HG03571 (cell line): Measurements from ENCODE around the gene PRKAA2.
"Not testable (repeated sequence)": the region's sequence is repeated elsewhere in the genome, so short reads cannot be mapped to it uniquely, and the experiment has no call there.

Experiments used
- ATAC-seq: cut with Tn5 transposase; IDR thresholded peaks from one replicate; pipeline ENCODE4 v1.9.1; 2021; ENCODE audit not compliant: unreplicated experiment

The PRKAA2 gene

DNA sequence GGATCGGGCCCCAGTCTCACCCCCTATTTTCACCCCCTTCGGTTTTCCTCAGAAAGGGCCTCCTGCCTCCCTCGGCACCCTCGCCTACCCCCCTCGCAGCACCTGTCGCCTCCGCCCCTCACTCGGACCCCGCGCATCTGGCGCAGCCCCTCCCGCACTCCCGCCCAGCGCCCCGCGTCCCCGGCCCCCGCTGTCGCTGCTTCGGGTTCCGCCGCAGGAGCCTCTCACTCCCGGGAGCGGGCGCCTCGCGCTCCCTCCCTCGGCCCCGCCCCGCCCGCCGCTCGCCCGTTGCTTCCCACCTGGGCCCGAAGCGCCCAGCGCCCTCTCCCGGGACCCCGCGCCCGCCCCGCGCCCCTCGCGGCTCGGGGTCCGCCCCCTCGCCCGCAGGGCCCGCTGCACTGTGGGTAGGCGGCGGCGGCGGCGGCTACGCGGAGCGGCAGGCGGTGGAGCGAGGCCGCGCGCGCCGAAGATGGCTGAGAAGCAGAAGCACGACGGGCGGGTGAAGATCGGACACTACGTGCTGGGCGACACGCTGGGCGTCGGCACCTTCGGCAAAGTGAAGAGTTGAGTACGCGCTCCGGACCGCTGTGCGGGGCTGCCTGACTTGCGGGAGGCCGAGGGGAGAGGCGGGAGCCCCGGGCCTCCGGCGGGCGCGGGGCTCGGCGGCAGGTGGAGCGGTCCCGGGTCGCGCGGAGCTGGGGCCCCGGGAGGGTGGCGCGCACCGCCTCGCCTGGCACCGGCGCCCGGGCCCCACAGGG is at the start of gene PRKAA2:
PRKAA2 (plus strand) TSS at position 396 of the 758 bp plus-strand sequence; CDS start at position 470, 74 bp downstream.
- no peak for ATAC-seq

DNA sequence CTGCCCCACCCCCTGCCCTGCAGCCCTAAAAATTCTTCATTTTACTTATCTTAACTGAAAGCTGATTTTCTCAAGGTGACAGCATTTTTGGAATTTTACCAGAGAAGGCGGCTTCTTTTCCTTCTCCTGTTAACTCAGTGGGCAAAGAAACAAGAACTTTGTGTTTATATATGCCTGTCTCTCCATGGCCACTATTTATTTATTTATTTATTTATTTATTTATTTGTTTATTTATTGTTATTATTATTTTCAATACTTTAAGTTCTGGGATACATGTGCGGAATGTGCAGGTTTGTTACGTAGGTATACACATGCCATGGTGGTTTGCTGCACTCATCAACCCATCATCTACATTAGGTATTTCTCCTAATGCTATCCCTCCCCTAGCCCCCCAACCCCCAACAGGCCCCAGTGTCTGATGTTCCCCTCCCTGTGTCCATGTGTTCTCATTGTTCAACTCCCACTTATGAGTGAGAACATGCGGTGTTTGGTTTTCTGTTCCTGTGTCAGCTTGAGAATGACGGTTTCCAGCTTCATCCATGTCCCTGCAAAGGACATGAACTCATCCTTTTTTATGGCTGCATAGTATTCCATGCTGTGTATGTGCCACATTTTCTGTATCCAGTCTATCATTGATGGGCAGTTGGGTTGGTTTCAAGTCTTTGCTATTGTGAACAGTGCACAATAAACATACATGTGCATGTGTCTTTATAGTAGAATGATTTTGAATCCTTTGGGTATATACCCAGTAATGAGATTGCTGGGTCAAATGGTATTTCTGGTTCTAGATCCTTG is 49.5 kb upstream of the PRKAA2 start:
- not testable (repeated sequence) for ATAC-seq

DNA sequence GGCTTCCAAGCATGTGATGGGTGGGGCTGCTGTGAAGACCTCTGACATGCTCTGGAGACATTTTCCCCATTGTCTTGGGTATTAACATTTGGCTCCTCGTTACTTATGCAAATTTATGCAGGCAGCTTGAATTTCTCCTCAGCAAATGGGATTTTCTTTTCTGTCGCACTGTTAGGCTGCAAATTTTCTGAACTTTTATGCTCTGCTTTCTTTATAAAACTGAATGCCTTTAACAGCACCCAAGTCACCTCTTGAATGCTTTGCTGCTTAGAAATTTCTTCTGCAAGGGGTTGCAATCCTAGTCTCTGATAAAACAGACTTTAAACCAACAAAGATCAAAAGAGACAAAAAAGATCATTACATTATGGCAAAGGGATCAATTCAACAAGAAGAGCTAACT is 35.0 kb upstream of the PRKAA2 start:
- not testable (repeated sequence) for ATAC-seq

DNA sequence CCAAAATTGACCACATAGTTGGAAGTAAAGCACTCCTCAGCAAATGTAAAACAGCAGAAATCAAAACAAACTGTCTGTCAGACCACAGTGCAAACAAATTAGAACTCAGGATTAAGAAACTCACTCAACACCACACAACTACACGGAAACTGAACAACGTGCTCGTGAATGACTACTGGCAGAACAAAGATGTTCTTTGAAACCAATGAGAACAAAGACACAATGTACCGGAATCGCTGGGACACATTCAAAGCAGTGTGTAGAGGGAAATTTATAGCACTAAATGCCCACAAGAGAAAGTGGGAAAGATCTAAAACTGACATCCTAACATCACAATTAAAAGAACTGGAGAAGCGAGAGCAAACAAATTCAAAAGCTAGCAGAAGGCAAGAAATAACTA is 34.3 kb upstream of the PRKAA2 start:
- not testable (repeated sequence) for ATAC-seq

DNA sequence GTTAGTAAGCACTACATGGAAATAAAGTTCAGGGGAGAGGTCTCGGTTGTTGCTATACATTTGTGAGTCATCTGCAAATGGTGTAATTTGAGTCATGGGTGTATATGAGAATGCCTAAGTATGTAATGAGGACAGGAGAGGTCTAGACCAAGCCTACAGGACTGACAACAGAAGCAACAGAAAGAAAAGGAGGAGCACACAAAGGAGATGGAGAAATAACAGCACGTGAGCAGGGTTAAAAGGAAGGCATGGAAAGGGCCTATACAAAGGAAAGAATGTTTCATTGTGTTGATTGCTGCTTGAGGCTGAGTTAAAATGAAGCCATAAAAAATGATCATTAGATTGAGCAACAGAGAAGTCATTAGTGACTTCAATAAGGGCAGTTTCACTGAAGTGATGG is 28.0 kb upstream of the PRKAA2 start:
- no peak for ATAC-seq

DNA sequence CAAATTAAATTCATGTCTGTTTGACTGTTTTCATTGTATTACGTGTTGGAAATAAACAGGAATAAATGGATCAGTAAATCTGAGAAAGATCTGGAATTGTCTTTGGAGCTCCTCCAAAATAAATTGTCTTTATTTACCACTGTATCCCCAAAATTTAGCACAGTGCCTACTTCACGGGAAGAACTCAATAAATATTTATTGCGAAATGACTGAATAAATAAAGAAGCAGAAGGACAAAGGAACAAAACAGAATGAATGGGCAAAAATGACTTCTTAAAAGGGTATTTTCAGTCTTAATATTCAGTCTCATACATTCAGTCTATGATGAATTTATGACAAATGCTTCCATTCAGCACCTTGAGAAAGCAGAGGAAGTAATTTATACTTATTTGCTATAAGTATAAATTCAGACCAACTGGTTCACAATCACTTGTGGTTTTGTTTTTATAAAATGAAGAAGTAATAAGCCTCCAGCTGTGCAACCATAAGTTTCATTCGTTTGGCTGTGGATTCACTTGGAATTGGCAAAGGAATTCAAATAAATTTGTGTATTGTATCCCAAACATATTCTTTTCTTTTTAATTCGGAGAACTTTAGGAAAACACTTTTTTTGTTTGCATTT is 19.2 kb upstream of the PRKAA2 start:
- no peak for ATAC-seq

DNA sequence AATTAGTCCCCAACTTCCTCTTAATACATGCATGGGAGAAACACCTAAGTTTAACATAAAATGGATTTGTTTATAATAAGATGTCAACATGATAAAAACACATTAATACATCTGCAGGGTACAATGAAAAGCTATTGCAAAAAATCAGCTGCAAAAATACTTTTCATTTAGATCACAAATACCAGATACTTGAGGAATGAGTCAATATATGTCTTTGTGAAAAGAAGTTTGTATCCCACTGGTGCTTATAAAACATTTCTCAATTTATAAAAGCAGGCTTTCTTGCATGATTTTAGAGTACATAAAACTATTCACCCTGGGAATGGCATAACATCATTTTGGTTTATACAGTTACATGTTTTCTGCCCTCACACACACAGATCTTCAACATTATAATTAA is 18.6 kb upstream of the PRKAA2 start:
- ATAC-seq = no peak

DNA sequence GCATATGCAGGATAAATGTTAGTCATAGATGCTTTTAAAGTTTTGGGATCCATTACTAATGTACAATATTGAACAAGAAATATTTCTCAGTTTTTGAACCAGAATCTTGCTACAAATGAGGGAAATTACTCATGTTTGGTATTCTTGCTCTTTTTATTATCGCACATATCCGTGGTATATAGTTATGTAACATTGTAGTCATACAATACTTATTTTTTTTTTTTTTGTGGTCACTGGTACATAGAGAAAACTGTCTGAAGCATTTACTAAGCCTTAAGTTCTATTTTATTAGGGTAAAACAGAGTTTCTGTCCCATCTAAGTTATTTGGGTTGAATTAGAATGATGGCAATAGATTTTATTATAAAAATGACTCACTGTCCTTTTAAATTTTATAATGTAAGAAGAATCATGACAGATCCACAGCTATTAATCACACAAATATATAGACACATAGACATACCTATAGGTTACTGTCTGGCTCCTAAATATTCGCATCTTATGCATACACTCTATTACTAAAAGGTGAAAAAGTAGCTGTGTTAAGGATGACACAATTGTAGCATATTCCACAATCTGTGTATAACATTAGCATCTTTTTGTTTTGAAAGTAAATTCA is 18.0 kb upstream of the PRKAA2 start:
- no peak for ATAC-seq

DNA sequence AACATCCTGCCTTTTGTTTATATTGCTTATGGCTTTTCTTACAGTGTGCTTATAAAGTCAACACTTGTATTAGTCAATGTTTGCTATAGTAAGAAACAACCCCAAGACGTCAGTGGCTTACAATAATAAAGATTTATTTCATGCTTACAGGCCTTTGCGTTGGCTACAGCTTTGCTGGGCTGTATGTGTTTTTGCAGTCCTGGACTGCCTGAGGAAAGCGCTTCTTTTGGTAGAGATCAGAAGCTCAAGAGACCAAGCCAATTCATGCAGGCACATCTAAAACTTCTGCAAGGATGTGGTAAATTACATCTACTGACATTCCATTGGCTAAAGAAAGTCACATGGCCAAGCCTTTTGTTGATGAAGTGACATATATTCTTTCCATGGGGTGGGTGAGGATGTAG is 17.5 kb upstream of the PRKAA2 start:
- ATAC-seq = no peak

DNA sequence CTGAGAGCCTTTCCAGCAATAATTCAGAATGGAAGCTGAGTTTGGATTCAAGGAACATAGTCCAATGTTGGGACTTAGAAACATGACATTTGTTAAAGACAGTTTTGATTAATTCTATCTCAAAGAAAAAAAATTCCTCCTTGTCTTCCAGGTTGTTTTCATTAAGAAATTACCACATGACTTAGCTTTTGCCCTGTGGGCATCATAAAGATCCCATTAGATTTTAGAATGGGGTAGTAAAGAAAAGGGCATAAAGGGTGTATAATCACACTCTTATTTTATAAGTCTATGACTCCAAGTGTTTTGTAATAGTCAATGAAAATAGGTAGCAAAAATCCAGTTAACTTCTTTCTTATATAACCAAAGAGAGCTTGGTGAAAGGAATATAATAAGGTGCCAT is 14.3 kb upstream of the PRKAA2 start:
- no peak for ATAC-seq

DNA sequence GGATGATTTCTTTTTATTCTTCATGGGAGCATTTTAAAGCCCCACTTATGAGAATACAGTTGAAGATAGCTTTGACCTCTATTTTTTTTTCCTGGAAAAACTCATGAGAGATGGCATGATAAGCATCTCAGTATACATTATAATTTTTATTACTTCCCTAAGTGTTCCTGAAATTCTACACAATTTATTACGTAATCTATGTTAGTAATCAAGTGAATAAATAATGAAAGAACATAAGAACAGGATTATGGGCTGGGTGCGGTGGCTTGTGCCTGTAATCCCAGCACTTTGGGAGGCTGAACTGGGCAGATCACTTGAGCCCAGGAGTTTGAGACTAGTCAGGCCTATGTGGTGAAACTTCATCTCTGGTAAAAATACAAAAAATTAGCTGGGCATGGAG is 13.2 kb upstream of the PRKAA2 start:
- no peak for ATAC-seq

DNA sequence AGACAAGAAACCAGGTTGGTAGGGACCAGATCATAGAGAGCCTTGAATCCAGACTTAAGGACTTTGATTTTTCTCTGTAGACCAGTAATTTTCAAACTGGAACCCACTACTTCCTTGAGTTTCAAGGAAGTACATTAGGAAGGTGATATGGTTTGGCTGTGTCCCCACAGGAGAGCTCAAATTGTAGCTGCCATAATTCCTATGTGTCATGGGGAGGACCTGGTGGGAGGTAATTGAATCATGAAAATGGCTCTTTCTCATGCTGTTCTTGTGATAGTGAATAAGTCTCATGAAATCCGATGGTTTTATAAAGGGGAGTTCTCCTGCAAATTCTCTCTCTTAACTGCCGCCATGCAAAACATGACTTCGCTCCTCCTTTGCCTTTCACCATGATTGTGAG is 10.1 kb upstream of the PRKAA2 start:
- ATAC-seq = no peak

DNA sequence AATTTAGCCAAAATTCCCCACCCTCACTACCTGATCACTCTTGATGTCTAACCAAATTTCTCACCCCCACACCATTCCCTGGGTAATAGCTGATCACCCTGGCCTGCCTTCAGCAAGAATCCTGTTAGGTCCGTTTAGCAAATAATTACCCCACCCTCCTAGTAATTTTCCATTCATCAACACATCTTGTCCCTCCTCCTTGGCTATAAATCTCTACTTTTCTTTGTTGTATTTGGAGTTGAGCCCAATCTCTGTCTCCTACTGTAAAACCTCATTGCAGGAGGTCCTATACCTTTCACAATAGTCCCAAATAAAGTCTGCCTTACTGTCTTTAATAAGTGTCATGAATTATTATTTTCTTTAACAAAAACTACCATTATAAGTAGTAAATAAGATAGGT is 6.9 kb upstream of the PRKAA2 start:
- ATAC-seq = no peak

DNA sequence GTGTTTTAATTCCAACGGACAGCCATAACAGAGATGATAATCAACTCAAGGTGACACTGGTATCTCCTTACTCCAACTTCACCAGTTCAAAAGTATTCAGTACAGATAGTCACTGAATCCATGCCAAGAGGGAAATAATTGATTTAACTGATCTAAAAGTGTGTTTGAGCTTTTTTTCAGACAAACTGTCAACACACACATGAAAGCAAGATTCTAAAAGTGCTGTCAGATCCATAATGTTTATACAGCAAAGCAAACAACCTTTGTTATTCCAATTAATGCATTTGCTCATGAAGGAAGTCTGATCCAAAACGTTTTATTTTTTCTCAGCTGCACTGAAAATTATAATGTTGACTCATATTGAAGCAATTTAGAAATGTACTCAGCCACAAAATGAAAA is 5.9 kb upstream of the PRKAA2 start:
- no peak for ATAC-seq

DNA sequence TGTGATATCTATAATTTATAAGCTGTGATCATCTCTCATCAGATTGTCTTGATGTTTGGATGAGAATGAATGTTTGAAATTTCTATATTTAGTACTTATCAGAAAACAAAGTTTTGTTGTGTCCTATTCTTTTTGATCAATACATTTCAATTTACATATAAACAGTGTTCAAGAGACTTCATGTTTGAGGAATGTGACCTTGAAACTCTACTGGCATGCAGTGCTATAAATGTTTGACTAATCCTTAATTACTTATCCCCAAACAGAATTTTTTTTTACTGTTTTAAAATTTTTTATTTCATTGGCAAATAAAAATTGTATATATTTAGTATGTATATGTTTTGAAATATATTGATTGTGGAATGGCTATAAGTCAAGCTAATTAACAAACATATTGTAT is 1.5 kb upstream of the PRKAA2 start:
- no peak for ATAC-seq

DNA sequence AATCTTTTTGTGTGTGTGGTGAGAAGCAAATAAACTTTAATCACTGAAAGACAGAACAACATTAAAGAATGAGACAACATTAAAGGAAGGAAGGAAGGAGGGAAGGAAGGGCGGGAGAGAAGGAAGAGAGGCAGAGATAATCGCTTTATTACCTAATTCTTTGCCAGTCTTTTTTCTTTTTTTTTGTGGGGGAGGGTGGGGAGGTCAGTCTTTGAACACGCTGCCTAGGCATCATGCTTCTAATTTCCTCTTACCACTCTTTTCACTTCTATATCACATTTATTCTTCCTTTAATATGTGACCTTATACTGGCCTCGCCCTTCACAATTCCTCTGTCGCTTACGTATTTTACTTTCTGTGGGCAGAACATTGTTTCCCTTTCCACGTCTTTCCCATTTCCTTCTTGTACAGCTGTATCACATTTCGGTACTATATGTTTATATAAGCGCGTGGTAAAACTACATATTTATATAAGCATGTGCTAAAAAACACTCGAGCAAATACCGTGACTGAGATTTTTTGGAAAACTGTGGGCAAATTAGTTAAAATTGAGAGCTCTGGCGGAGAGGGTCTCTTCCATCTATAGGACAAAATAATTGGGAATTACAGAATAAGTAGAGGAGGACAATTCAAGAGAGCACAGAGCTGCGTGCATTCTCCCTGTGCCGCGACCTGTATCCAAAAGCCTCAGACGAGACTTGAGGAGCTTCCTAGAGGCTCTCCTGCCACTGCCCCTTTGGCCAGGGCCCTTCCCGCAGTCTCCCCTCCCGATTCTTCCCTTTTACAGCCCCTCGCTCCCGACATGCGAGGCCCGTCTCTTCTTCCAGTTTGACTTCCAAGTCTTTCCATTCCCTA is 823 bp upstream of the PRKAA2 start:
- ATAC-seq = no peak

DNA sequence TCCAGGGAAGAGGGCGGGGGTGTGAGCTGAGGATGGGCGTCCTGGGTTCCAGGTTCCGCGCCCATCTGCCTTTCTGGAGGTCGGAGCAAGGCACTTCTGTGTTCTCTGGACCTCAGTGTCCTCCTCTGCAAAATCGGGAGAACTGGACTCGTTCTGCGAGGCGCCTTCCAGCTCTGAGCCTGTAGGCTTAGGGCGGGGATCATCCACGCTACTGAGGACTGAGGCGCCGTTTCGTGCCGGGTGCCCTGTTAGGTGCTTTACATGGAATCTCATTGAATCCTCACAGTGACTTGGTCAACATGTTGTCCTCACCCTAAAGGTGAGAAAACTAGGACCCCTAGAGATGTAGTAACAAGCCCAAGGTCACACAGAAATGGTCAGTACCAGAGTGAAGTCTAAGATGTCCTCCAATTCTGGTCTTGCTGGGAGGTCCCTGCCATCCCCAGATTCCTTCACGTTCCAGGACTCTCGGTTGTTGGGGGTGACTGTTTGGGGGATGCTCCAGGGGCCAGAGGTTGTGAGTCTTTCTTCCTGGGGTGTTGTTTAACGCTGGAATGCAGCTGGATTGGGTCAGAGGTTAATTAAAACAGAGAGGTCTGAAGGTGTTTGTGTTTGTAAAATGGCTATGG is 677 bp downstream of the PRKAA2 start:
- no peak for ATAC-seq

DNA sequence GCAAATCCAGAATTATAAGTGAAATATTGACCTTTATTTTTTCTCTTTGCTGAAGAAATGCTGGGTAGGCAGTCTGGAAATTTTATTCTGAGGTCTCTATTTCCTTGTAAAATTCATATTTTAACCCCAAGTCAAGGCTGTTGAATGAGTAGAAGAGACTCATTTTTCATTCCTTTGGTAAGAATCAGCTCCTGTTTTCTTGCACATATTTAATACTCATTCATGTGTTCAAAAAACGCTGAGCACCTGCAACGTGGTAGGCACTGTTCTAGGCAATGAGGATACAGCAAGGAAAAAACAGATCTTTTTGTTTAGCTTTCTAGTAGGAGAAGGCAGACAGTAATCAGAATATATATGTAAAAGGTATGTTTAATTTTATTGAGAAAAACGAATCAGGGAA is 1.5 kb downstream of the PRKAA2 start:
- no peak for ATAC-seq

DNA sequence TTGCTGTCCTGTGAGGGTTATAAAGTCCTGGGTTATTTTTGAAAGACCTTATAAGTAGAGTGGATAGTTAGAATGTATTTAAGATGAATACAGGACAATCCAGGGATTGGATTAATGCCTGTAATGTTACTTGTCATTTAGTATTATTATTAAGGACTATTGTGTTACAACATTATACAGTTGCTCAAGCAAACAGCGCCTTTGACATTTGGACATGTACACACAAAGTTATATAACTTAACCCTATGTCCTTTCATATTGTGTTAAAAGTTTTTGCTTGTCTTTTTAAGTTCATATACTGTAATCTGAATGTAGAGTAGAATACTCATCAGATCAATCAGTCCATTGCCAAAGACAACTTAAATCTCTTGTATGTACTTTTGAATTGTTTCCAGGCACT is 2.0 kb downstream of the PRKAA2 start:
- ATAC-seq = no peak

DNA sequence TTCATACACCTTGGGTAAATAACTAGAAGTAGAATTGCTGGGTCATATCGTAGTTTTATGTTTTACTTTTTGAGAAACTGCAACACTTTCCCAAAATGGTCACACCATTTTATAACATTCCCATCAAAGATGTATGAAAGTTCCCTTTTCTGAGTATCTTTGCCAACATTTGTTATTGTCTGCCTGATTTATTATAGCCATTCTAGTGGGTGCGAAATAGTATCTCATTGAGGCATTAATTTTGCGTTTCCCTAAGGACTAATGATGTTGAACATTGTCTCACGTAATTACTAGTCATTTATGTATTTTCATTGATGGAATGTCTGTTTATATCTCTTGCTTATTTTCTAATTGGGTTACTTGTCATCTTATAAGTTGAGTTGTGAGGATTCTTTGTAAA is 3.4 kb downstream of the PRKAA2 start:
- no peak for ATAC-seq
